ENCODE measurements around the gene SIPA1L3. TPM values are rescaled to one million over a fixed set of nuclear protein-coding genes. Genes with fewer than 3 reads are reported as not detected.

The SIPA1L3 gene
- total and polyA plus RNA-seq, 12 donors: 2.8 to 24.2 (median 12.3) TPM

DNA sequence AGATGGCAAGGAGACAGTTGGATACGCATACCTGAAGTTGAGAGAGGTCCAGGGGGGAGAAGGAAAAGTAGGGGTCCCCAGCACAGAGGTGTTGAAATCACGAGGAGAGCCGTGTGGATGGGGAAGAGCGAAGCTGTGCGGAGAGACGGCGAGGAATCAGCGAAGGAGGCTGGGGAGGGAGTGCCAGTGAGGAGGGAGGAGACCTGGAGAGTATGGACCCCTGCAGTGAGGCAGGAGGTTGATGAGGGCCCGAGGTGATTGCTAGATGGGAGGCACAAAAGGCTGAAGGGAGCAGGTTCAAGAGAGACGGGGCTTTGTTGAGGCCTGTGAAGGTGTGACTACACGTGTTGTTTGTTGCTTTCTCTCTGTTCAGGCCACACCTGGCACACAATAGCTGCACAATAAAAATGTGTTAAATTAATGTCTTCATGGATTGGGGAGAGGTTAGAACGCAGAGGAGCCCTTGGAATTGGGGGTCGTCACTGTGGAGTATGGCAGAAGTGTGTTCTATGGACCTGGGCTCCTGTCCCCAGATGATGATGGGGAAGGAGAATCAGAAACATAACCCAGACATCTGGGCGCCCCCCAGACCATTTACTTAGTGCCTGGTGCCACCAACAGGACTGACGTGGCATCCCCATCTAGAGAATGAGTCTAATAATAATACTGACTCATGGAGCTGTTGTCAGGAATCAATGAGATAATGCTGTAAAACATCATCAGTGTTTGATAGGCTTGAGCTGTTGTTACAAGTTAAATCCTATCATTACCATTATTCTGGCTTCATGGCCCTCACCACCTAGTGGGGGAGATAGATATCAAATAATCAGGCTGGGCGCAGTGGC lies 137.5 kb downstream of the SIPA1L3 start:
- Histone ChIP-seq H3K27me3 (no peaks in the 10 kb centered on the region), H3K27ac (no peak overlapping the region), H3K4me3 (no peak overlapping the region), H3K4me1 (peaks cover 0 to 15% (median 0%) of the 10 kb centered on the region in 9 donors), H3K9me3 (peaks cover 0 to 11% (median 0%) of the 10 kb centered on the region in 11 donors), H3K36me3 (no peaks in the 10 kb centered on the region)
- intact Hi-C loops (cut with DNase I): no loop called here
- DNase-seq (no peak), ATAC-seq (no peak)
- no peak for TF ChIP-seq CTCF (IDR thresholded peaks at IDR 0.05)
- WGBS, 2 donors: 88 to 89% methylated on average over 16 of the region's 16 CpGs

DNA sequence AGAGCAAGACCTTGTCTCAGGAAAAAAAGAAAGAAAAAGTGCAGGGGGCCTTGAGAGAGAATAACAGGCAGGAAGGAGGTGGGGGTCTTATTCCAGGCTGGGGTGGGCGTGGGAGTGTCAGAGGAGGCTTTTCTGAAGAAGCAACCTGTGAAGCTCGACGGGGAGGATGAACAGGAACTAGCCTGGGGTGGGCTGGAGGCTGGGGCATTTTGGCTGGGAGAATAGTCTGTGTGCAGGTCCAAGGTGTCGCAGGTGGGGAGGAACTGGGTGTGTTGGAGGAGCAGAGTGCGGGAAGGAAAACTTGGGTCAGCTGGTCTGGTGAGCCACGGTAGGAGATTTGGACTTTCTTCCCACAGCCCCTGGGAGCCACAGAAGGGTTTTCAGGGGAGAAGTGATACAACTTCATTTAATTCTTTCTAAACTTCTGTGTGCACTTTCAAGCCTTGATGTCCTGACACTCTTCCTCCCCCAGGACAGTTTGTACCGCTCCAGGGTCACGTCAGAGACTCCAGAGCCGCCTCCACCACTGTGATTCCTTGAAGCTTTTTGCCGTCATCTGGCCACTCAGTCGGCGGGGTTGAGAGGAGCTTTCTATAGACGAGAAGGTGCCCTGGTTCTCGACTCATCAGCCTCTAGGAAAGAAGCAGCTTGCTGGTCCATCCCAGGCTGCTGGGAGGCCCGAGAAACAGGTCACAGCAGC lies 138.7 kb downstream of the SIPA1L3 start:
- no peak overlapping the region for H3K4me3 ChIP-seq
- 84 to 88% methylated on average over 15 of the region's 15 CpGs for WGBS, 2 donors
- peaks cover 0 to 16% (median 0%) of the 10 kb centered on the region in 9 donors for H3K4me1 ChIP-seq
- H3K36me3 ChIP-seq: no peaks in the 10 kb centered on the region
- H3K9me3 ChIP-seq: peaks cover 0 to 11% (median 0%) of the 10 kb centered on the region in 11 donors
- intact Hi-C loops (cut with DNase I): no loop called here
- no peaks in the 10 kb centered on the region for H3K27me3 ChIP-seq
- ATAC-seq (no peak), DNase-seq (no peak)
- no peak for TF ChIP-seq CTCF (IDR thresholded peaks at IDR 0.05)
- no peak overlapping the region for H3K27ac ChIP-seq

DNA sequence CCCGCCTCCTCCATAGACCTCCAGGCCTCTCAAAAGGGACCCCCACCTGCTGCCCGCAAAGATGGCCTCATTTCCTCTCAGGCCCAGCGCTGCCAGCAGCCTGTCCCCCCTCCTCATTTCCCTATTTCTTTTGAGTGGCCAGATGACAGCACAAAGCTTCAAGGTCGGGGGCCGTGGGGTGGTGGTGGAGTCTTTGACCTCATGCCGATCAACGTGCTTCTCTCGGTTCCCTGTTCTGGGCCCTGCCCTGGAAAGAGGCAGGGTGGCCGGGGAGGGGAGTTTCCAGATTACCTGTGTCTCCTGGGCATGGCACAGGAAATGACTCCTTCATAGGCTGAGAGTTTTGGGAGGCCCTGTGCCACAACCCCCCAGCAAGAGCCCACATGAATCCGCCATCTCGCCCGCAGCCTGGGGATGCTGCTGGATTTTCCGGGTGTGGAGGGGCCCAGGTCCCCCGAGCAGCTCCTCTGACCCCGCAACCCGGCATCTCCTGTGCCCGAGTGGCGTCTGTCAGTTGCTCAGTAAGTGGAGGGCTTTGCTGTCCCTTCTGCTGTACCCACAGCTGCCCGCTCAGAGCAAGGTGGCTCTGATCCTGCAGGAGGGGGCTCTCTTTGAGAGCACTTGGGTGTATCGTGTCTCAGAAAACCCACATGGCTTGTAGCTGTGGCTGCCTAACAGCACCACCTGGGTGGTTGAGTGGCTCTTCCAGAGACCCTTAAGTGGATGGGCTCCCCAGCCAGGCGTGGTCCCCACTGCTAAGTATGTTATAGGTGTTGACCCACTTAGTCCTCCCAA lies 139.4 kb downstream of the SIPA1L3 start:
- intact Hi-C loops (cut with DNase I): no loop called here
- WGBS, 2 donors: 93% methylated on average over 21 of the region's 21 CpGs

More for the DNA sequence above, 139.4 kb downstream of the SIPA1L3 start:
- H3K36me3 ChIP-seq: no peaks in the 10 kb centered on the region
- peaks cover 0 to 10% (median 0%) of the 10 kb centered on the region in 11 donors for H3K9me3 ChIP-seq
- DNase-seq (no peak), ATAC-seq (no peak)
- no peak overlapping the region for H3K4me3 ChIP-seq
- H3K27me3 ChIP-seq: no peaks in the 10 kb centered on the region
- no peak overlapping the region for H3K27ac ChIP-seq
- peaks cover 0 to 16% (median 0%) of the 10 kb centered on the region in 9 donors for H3K4me1 ChIP-seq
- TF ChIP-seq CTCF (IDR thresholded peaks at IDR 0.05): no peak
